ENCODE measurements around the gene CASZ1.

DNA sequence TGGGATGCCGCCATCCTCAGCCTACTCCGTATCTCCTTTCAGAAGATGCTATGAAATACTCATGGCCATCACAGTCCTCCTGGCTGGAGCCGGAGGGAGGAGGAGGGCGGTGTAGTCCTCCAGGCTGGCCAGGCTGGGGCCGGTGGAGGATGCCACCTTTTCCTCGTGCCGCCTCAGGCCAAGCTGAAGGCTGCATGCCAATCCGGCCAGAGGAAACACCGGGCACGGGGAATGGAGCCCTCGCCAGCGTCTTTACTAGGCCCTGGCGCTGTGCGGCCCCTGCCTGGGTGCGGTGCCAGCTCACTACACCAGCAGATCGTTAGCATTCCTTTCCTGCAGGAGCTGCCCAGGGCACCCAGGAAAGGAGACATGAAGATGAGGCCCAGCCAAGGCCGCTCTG, 70.1 kb downstream of the CASZ1 start:
- TF ChIP-seq POLR2A (IDR thresholded peaks at IDR 0.05; ENCODE audit: low read depth, low read length): no peak
- TF ChIP-seq, protein P1, sequence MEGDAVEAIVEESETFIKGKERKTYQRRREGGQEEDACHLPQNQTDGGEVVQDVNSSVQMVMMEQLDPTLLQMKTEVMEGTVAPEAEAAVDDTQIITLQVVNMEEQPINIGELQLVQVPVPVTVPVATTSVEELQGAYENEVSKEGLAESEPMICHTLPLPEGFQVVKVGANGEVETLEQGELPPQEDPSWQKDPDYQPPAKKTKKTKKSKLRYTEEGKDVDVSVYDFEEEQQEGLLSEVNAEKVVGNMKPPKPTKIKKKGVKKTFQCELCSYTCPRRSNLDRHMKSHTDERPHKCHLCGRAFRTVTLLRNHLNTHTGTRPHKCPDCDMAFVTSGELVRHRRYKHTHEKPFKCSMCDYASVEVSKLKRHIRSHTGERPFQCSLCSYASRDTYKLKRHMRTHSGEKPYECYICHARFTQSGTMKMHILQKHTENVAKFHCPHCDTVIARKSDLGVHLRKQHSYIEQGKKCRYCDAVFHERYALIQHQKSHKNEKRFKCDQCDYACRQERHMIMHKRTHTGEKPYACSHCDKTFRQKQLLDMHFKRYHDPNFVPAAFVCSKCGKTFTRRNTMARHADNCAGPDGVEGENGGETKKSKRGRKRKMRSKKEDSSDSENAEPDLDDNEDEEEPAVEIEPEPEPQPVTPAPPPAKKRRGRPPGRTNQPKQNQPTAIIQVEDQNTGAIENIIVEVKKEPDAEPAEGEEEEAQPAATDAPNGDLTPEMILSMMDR (IDR thresholded peaks at IDR 0.05 in 2 of 3, conservative IDR thresholded peaks at IDR 0.05 in 1 of 3; ENCODE audit: control insufficient read depth in 2 of 3, extremely low read depth in 1 of 3, insufficient read depth in 1 of 3, low read depth in 3 of 3, low read length in 3 of 3): no peak
- TF ChIP-seq BRCA1 (IDR thresholded peaks at IDR 0.05; ENCODE audit: low read depth, low read length): no peak
- TF ChIP-seq EP300 (IDR thresholded peaks at IDR 0.05; ENCODE audit: borderline replicate concordance in 1 of 2, control insufficient read depth in 1 of 2, low read depth in 2 of 2, low read length in 2 of 2): no peak
- no peak for TF ChIP-seq SUZ12 (IDR thresholded peaks at IDR 0.05; ENCODE audit: unreplicated experiment)
- no peak for TF ChIP-seq RCOR1 (conservative IDR thresholded peaks at IDR 0.05; ENCODE audit: low read depth, low read length)
- no peak for TF ChIP-seq ESRRA (IDR thresholded peaks at IDR 0.05; ENCODE audit: low read length)
- no peak for TF ChIP-seq ZSCAN29 (IDR thresholded peaks at IDR 0.05)
- TF ChIP-seq, protein P2, sequence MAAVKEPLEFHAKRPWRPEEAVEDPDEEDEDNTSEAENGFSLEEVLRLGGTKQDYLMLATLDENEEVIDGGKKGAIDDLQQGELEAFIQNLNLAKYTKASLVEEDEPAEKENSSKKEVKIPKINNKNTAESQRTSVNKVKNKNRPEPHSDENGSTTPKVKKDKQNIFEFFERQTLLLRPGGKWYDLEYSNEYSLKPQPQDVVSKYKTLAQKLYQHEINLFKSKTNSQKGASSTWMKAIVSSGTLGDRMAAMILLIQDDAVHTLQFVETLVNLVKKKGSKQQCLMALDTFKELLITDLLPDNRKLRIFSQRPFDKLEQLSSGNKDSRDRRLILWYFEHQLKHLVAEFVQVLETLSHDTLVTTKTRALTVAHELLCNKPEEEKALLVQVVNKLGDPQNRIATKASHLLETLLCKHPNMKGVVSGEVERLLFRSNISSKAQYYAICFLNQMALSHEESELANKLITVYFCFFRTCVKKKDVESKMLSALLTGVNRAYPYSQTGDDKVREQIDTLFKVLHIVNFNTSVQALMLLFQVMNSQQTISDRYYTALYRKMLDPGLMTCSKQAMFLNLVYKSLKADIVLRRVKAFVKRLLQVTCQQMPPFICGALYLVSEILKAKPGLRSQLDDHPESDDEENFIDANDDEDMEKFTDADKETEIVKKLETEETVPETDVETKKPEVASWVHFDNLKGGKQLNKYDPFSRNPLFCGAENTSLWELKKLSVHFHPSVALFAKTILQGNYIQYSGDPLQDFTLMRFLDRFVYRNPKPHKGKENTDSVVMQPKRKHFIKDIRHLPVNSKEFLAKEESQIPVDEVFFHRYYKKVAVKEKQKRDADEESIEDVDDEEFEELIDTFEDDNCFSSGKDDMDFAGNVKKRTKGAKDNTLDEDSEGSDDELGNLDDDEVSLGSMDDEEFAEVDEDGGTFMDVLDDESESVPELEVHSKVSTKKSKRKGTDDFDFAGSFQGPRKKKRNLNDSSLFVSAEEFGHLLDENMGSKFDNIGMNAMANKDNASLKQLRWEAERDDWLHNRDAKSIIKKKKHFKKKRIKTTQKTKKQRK (IDR thresholded peaks at IDR 0.05; ENCODE audit: low read depth, low read length): no peak
